Right cardiac atrium (tissue), 5 donors: ENCODE results near the gene ICA1L. TPM values are rescaled to one million over a fixed set of nuclear protein-coding genes. Genes with fewer than 3 reads are reported as not detected.
"Not testable (repeated sequence)": the region's sequence is repeated elsewhere in the genome, so short reads cannot be mapped to it uniquely, and the experiment has no call there.

Experiments
- ATAC-seq, 2 donors: fragments of 200-7000 bp; cut with Tn5 transposase; one replicate each; pipeline versions ENCODE4 v1.8.0 to v1.9.1; 2020; ENCODE audit warnings: moderate library complexity in 2 of 2, mild to moderate bottlenecking in 1 of 2
- DNase-seq, 3 donors: peaks; one replicate each; pipeline ENCODE4 v3.0.0-alpha.2; 2020
- H3K27ac ChIP-seq: one replicate; pipeline ENCODE4 v1.5.1; 2013; ENCODE audit warnings: mild to moderate bottlenecking, low read length, control low read depth, moderate library complexity
- H3K27me3 ChIP-seq: one replicate; pipeline ENCODE4 v1.6.1; 2013; ENCODE audit not compliant: control insufficient read depth, insufficient read depth
- H3K4me1 ChIP-seq: one replicate; pipeline ENCODE4 v1.6.1; 2013; ENCODE audit warnings: low read length; ENCODE audit not compliant: control insufficient read depth, insufficient read depth
- H3K4me3 ChIP-seq: one replicate; pipeline ENCODE4 v1.5.1; 2013; ENCODE audit warnings: low read length, control low read depth
- H3K9me3 ChIP-seq: one replicate; pipeline ENCODE4 v1.6.1; 2013; ENCODE audit warnings: low read length; ENCODE audit not compliant: control insufficient read depth
- WGBS: extraction: QIAGEN DNeasy Blood & Tissue Kit; methylation state at CpG from one replicate; pipeline ENCODE4 v1.1.7; 2013; 5-methylcytosine and 5-hydroxymethylcytosine counted together
- intact Hi-C, 4 donors: fragments of 100-400 bp; cut with DNase I; formaldehyde crosslinking; loops; one replicate each; pipeline versions ENCODE4 v1.11.0 to v1.14.0; 2022 to 2023
- polyA plus RNA-seq: library from polyadenylated mRNA; stranded (reverse); fragments of 200-250 nt; gene quantifications from one replicate; pipeline ENCODE4 v1.2.3, GENCODE V29; 2013
- total RNA-seq, 4 donors: library from RNA; stranded (reverse); fragmentation: NEBNext Ultra II Directional; extraction: Animal tissue kit (Norgen Biotek cat#: 25700); gene quantifications; one replicate each; pipeline ENCODE4 v1.2.1, GENCODE V29; 2021
- donor health status: healthy with polysubstance abuse.
- donor health status: DM: no; HTN: yes; CAD: no.
- donor health status: DM: no; HTN: no; CAD: no.
- donor health status: DM: no; HTN: yes; CAD: no; lungs with severe emphysema.
- donor health status: DM: yes; HTN: yes; CAD: no.

Gene ICA1L
- total and polyA plus RNA-seq, 5 donors: 5.1 to 17.7 (median 12.6) TPM

- intact Hi-C loops: no loop called here
- WGBS: 97% methylated on average over 1 of the region's 1 CpG
- H3K27ac ChIP-seq: peak overlapping the region; percentile 30
Measured at GRCh38 chr2:202814226-202814625, 57.3 kb downstream of the ICA1L start.

GRCh38 chr2:202813387-202813786 lies 58.2 kb downstream of the ICA1L start:
- Histone ChIP-seq H3K4me1 (no peaks in the 10 kb centered on the region), H3K9me3 (no peaks in the 10 kb centered on the region), H3K4me3 (no peak overlapping the region), H3K27me3 (no peaks in the 10 kb centered on the region), H3K27ac (no peak overlapping the region)
- 98% methylated on average over 3 of the region's 3 CpGs for WGBS
- intact Hi-C loops: no loop called here
- ATAC-seq (no peak), DNase-seq (no peak)

More at GRCh38 chr2:202814226-202814625, 57.3 kb downstream of the ICA1L start:
- Histone ChIP-seq H3K27me3 (no peaks in the 10 kb centered on the region), H3K4me3 (no peak overlapping the region), H3K9me3 (no peaks in the 10 kb centered on the region), H3K4me1 (no peaks in the 10 kb centered on the region)
- ATAC-seq (no peak), DNase-seq (no peak)

- H3K4me3 ChIP-seq: no peak overlapping the region
- 87% methylated on average over 3 of the region's 3 CpGs for WGBS
- DNase-seq: no peak
- H3K27ac ChIP-seq: no peak overlapping the region
- intact Hi-C loops: no loop called here
- no peaks in the 10 kb centered on the region for H3K9me3 ChIP-seq
- H3K4me1 ChIP-seq: peaks cover 3% of the 10 kb centered on the region
- H3K27me3 ChIP-seq: no peaks in the 10 kb centered on the region
- ATAC-seq: no peak
Measured at GRCh38 chr2:202808754-202809153, 62.8 kb downstream of the ICA1L start.

GRCh38 chr2:202807431-202808138 lies 64.0 kb downstream of the ICA1L start:
- peak; percentile 96 to 97 for ATAC-seq
- intact Hi-C loops, H3K27ac ChIP-seq: not testable (repeated sequence)

GRCh38 chr2:202805911-202806310 lies 65.7 kb downstream of the ICA1L start:
- H3K27me3 ChIP-seq, intact Hi-C loops, H3K4me1 ChIP-seq, H3K4me3 ChIP-seq, H3K9me3 ChIP-seq: not testable (repeated sequence)
- H3K27ac ChIP-seq: peak overlapping the region; percentile 29
- DNase-seq: peak; percentile 71 to 84 (median 73)
- 43% methylated on average over 9 of the region's 9 CpGs for WGBS
- ATAC-seq: peak; percentile 88 to 94

More at GRCh38 chr2:202807431-202808138, 64.0 kb downstream of the ICA1L start:
- H3K27me3 ChIP-seq, H3K4me3 ChIP-seq, H3K9me3 ChIP-seq, H3K4me1 ChIP-seq: not testable (repeated sequence)
- peak; percentile 91 to 97 (median 93) for DNase-seq
- WGBS: 93% methylated on average over 1 of the region's 1 CpG

DNA sequence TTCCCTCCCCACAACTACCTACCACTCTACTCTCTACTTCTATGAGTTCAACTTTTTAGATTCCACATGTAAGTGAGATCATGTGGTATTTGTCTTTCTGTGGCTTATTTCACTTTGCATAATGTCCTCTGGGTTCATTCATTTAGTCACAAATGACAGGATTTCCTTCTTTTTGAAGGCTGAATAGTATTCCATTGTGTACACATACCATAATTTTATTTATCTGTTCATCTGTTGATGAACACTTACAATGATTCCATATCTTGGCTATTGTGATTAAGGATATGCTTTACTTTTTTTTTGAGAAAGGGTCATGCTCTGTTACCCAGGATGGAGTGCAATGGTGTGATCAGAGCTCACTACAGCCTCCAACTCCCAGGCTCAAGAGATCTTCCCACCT lies 73.6 kb downstream of the ICA1L start:
- Histone ChIP-seq H3K9me3 (no peaks in the 10 kb centered on the region), H3K4me3 (no peak overlapping the region), H3K27ac (no peak overlapping the region), H3K27me3 (no peaks in the 10 kb centered on the region), H3K4me1 (peaks cover 2% of the 10 kb centered on the region)
- ATAC-seq (no peak), DNase-seq (no peak)
- intact Hi-C loops: no loop called here

DNA sequence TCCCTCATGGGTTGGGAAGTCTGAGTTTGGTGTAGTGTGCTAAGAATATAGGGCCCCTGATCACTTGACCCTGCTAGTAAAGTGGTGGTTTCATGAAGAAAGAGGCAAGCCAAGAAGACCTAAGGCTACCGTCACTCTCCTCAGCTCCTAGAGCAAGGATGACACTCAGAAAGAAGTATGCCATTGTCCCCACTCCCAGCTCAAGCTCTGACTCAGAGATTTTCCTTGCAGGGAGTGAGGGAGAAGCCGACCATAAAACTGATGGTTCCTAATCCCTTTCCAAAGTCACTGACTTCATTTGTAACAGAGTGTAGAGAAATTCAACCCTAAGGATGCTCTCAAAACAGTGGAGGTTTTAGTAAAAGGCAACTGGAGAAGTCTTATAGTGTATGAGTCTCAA lies 80.9 kb downstream of the ICA1L start:
- H3K4me3 ChIP-seq: no peak overlapping the region
- DNase-seq: no peak
- 94% methylated on average over 2 of the region's 2 CpGs for WGBS
- no peak for ATAC-seq
- H3K9me3 ChIP-seq: no peaks in the 10 kb centered on the region
- H3K27me3 ChIP-seq: no peaks in the 10 kb centered on the region
- H3K27ac ChIP-seq: no peak overlapping the region
- intact Hi-C loops: no loop called here
- no peaks in the 10 kb centered on the region for H3K4me1 ChIP-seq

- no peaks in the 10 kb centered on the region for H3K4me1 ChIP-seq
- H3K27ac ChIP-seq: no peak overlapping the region
- ATAC-seq: no peak
- 86% methylated on average over 2 of the region's 2 CpGs for WGBS
- H3K9me3 ChIP-seq: no peaks in the 10 kb centered on the region
- H3K4me3 ChIP-seq: no peak overlapping the region
- H3K27me3 ChIP-seq: no peaks in the 10 kb centered on the region
- DNase-seq: no peak
- intact Hi-C loops: no loop called here
Measured at GRCh38 chr2:202786842-202787241, 84.7 kb downstream of the ICA1L start.

DNA sequence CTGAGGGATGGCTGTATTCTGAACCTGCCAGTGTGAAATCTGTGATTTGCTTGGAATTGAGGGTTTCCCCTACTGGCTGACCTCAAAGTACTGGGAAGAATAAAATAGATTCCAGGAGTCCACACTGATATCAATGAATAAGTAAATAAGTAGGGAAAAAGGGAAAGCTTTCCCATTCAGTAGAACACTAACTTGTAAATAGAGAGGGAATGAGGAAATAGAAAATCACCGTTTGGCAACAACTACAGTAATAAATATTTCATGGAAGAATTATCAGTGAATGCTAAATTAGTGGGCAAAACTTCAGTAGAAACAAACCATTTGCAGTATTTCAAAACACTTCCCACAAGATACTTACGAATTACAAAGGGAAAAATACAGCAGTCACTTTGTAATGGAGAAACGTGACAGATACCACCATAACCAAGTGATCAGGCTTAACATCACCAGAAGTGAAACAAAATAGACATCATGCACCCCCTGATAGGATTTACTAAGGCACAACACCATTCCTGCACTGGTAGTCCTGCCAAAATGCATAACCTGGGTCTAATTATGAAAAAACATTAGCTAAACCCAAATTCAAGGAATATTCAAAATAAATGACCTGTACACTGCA lies 88.5 kb downstream of the ICA1L start:
- WGBS: 63% methylated on average over 3 of the region's 3 CpGs
- no peaks in the 10 kb centered on the region for H3K27me3 ChIP-seq
- no peak overlapping the region for H3K27ac ChIP-seq
- no peaks in the 10 kb centered on the region for H3K4me1 ChIP-seq
- no peak overlapping the region for H3K4me3 ChIP-seq
- no peak for ATAC-seq
- intact Hi-C loops: no loop called here
- DNase-seq: no peak
- H3K9me3 ChIP-seq: no peaks in the 10 kb centered on the region

- H3K4me3 ChIP-seq: no peak overlapping the region
- ATAC-seq (no peak), DNase-seq (no peak)
- H3K4me1 ChIP-seq: no peaks in the 10 kb centered on the region
- intact Hi-C loops: no loop called here
- no peak overlapping the region for H3K27ac ChIP-seq
- no peaks in the 10 kb centered on the region for H3K27me3 ChIP-seq
- H3K9me3 ChIP-seq: no peaks in the 10 kb centered on the region
Measured at GRCh38 chr2:202780514-202781021, 91.0 kb downstream of the ICA1L start.

GRCh38 chr2:202778217-202778616 lies 93.3 kb downstream of the ICA1L start:
- ATAC-seq: no peak

More at GRCh38 chr2:202778217-202778616, 93.3 kb downstream of the ICA1L start:
- no peak overlapping the region for H3K27ac ChIP-seq
- H3K4me1 ChIP-seq: no peaks in the 10 kb centered on the region
- intact Hi-C loops: no loop called here
- no peak for DNase-seq
- no peaks in the 10 kb centered on the region for H3K9me3 ChIP-seq
- WGBS: 85% methylated on average over 2 of the region's 2 CpGs
- H3K4me3 ChIP-seq: no peak overlapping the region
- no peaks in the 10 kb centered on the region for H3K27me3 ChIP-seq
